ENCODE results near the gene CARD19.

The CARD19 gene

GRCh38 chr9:93064392-93065134 lies 31.5 kb upstream of the CARD19 start:
- ChIA-PET POLR2A (ENCODE audit: low non-redundant PET) (interaction anchor here (0.6 kb wide), 1 partner anchor 953 kb away, joined by 3 read pairs; no protein-coding TSS in a partner anchor), CTCF (interaction anchor here (0.6 to 0.7 kb wide), 2 partner anchors 15 to 17 kb away, joined by 3 to 9 read pairs; no protein-coding TSS in a partner anchor)
- no peak for DNase-seq (ENCODE audit: low spot score)
- no peak overlapping the region for H3K27ac ChIP-seq
- no peak for TF ChIP-seq CTCF (conservative IDR thresholded peaks at IDR 0.05; ENCODE audit: low read depth)

GRCh38 chr9:93065135-93065720 lies 30.8 kb upstream of the CARD19 start:
- no peak for TF ChIP-seq CTCF (conservative IDR thresholded peaks at IDR 0.05; ENCODE audit: low read depth)
- CTCF ChIA-PET: interaction anchor here (0.8 kb wide), 1 partner anchor 24 kb away, joined by 3 read pairs; no protein-coding TSS in a partner anchor
- no peak overlapping the region for H3K27ac ChIP-seq

GRCh38 chr9:93066978-93067603 lies 28.9 kb upstream of the CARD19 start:
- ChIA-PET POLR2A (ENCODE audit: low non-redundant PET) (interaction anchor here (1.0 kb wide), 1 partner anchor 29 kb away, joined by 4 read pairs; the partner anchor contains the start of gene CARD19), CTCF (interaction anchor here (0.6 kb wide), 1 partner anchor 12 kb away, joined by 3 read pairs; no protein-coding TSS in a partner anchor)
- H3K27ac ChIP-seq: no peak overlapping the region
- no peak for DNase-seq (ENCODE audit: low spot score)
- no peak for TF ChIP-seq CTCF (conservative IDR thresholded peaks at IDR 0.05; ENCODE audit: low read depth)

More at GRCh38 chr9:93065135-93065720, 30.8 kb upstream of the CARD19 start:
- no peak for DNase-seq (ENCODE audit: low spot score)
- POLR2A ChIA-PET (ENCODE audit: low non-redundant PET): no interaction called here

GRCh38 chr9:93068956-93069355 lies 27.1 kb upstream of the CARD19 start:
- no peak for DNase-seq (ENCODE audit: low spot score)
- CTCF ChIA-PET: no interaction called here
- POLR2A ChIA-PET (ENCODE audit: low non-redundant PET): no interaction called here
- H3K27ac ChIP-seq: no peak overlapping the region
- TF ChIP-seq CTCF (conservative IDR thresholded peaks at IDR 0.05; ENCODE audit: low read depth): no peak

- H3K27ac ChIP-seq: no peak overlapping the region
- peak; percentile 71 for DNase-seq (ENCODE audit: low spot score)
- TF ChIP-seq CTCF (conservative IDR thresholded peaks at IDR 0.05; ENCODE audit: low read depth): no peak
- ChIA-PET POLR2A (ENCODE audit: low non-redundant PET) (no interaction called here), CTCF (interaction anchor here (1.4 kb wide), 1 partner anchor 18 kb away, joined by 4 read pairs; no protein-coding TSS in a partner anchor)
Observed at GRCh38 chr9:93071464-93071863, 24.6 kb upstream of the CARD19 start.

GRCh38 chr9:93072383-93072795 lies 23.6 kb upstream of the CARD19 start:
- TF ChIP-seq CTCF (conservative IDR thresholded peaks at IDR 0.05; ENCODE audit: low read depth): no peak
- ChIA-PET CTCF (interaction anchor here (1.4 kb wide), 1 partner anchor 19 kb away, joined by 4 read pairs; no protein-coding TSS in a partner anchor), POLR2A (ENCODE audit: low non-redundant PET) (no interaction called here)
- no peak for DNase-seq (ENCODE audit: low spot score)
- H3K27ac ChIP-seq: no peak overlapping the region
